HL-60/S4 treated with retinoic acid at 250 ng/mL for 4 days and 3 days (cell line): Measurements from ENCODE around the gene TMEM232.
"Not testable (repeated sequence)": the region's sequence is repeated elsewhere in the genome, so short reads cannot be mapped to it uniquely, and the experiment has no call there.

Experiments
- in situ Hi-C: fragments of 300-500 bp; cut with MboI; formaldehyde crosslinking; loops from 2 replicates; pipeline ENCODE4 v1.7.0; 2022; ENCODE audit warnings: low sequenced_read_pairs

The TMEM232 gene

DNA sequence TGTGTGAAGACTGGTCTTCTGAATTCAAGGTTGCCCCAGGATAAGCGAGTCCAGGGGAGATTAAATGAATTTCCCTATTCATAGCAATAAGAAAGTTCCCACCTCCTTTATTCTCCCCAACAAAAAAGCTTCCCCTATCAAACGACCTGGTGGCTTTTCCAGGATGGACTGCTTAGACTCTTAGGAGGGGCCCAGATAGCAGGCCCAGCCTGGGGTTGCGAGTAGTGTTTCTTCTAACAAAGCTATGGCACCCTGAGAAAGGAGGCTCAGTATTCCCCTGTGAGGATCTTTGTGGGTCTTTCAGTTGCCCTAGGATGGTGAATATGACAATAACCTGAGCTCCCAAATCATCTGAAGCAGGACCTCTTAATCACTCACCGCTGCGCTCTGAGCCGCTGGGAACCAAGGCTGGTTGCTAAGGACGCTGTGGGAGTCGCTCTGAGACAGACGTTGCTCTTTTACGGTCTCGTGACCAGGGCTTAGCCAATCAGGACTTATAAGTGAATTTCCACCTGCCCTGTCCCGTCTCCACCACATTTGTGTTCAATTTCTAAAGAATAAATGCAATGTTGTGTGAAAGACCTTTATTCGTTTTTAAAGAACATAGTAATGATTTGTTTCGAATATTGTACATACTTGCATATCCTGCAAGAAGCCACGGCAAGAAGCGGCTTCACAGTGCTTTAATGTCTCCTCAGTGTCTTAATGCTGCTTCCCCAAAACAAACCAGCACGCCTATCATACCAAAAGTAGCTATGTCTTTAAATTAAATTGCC lies at the start of gene TMEM232:
TMEM232 (minus strand) TSS at position 423 of the 776 bp plus-strand sequence. CDS start 59,319 bp downstream, outside the sequence.
- in situ Hi-C loops, result no loop called here

DNA sequence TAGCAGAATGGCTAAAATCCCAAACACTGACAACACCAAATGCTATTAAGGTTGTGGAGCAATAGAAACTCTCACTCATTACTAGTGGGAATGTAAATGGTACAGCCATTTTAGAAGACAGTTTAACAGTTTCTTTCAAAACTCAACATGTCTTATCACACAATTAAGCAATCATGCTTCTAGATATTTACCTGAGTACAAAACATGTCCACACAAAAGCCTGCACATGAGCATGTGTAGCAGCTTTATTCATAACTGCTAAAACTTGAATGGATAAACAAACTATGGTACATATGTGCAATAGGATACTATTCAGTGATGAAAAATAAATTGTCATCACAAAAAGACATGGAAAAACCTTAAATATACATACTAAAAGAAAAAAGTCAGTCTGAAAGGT lies 43.8 kb upstream of the TMEM232 start:
- in situ Hi-C loops, result no loop called here

DNA sequence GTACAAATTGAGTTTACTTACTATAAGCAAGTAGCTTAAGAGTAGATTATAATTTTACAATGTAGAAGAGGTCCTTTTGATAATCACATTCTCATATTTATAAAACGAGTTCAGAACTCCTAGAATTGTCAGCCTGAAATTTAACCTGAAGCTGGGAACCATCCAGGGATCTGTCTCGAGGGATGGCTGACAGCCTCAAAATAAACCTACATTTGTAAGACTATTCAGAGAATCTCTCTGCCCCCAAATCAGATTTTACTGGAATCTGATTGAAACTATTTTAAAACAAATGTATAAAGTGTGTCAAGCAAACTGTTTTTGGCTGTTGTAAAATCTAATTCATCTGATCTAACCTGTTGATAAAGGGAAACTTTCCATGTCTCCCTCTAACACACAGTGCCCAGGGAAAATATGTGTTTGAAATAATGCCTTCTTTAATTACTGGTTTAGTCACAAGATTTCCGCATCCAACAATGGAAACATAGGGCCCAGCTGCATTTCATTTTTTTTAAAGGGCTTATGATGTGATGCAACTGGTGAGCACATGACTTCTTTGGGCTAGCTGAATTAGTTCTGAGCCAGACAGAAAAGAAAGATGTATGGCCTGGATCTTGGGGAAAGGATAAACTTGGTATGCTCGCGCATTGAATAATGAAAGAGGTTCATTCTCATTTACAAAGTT lies 42.7 kb upstream of the TMEM232 start:
- in situ Hi-C loops, result no loop called here

DNA sequence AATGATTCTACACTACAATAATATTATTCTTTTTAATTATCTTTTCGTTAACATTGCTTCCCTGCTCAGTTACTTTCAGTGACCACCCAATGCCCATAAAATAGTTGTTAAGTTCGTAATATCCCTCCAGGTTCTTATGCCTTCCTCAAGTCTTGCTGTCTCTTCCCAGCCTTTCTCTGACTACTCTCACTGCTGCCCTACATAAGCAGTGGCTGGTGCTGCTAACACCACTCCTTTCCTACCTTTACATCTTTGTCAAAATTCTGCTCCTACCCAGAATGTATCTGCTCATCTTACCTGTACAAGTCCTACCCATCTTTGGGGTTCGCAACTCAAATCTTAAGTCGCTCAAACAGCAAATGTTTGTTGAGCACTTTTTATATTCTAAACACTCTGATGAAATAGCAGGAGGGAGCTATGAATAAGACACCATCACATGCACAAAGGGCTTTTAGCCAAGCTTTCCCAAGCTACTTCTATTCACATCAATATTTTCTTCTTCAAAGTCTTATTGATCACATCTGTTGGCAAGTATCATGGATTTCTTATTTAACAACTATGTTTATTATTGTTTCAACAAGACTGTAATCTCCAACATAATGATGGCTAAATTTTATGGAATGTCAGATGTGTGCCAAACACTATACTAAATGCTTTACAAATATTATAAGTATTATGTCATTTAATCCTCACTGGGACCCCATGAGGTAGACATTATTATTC lies 41.8 kb upstream of the TMEM232 start:
- in situ Hi-C loops, result no loop called here

DNA sequence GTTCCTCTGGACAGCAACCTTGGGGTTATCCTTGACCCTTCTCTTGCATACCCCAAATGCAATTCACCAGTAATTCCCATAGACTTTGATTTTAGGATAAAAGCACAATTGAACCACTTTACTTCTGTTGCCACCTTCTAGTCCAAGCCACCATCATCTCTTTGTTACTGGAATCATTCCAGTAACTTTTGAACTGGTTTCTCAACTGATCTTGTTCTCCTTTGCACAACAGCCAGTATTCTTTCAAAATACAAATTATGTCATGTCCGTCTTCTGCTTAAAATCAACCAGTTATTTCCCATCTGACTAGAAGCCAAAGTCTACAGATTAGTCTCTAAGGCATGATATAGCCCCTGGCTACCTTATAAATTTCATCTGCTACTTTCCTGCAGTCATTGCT lies 33.7 kb upstream of the TMEM232 start:
- in situ Hi-C loops, result no loop called here

DNA sequence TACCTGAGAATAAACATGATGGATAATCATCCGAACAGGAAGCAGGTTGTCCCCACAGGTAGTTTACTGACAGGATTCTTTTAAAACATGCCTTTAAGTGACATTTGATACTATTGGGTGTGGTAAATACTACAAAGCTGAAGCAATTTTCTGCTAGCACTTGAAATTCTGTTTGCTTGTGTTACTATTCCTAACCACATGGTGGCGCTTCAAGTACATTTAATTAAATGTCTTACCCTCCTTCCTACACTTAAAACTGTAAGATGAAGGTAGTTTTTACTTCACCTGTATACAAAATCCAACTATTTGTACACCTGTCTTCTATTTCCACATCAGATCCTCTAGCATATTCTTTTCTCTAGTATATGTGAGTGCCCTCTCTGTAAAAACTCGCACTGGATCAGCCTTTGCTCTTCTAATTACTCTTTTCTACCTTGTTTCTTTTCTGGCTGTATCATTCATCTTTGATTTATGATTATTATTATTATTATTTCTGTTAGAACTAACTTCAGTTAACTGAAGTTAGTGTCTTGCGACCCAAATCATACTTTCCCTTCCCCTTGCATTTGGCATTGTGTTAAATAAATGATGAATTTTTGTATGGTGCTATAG lies 30.8 kb upstream of the TMEM232 start:
- in situ Hi-C loops, result no loop called here

DNA sequence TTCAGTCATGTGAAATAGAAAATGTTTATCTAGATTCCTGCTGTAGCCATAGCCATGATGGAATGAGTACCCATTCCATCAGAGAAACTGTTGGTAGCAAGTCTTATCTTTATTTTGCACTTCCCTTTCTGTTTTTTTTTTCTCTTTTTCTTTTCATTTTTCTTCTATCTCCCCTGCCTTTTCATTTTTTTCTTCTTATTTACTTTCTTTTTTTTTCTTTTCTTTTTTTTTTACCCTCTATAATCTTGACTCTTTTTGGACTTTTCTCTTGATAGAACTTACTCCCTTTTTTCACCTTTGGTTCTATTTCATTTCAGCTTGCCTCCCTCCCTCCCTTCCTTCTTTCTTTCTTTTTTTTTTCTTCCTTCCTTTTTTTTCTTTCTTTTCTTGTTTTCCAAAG lies 27.7 kb upstream of the TMEM232 start:
- in situ Hi-C loops, result no loop called here

DNA sequence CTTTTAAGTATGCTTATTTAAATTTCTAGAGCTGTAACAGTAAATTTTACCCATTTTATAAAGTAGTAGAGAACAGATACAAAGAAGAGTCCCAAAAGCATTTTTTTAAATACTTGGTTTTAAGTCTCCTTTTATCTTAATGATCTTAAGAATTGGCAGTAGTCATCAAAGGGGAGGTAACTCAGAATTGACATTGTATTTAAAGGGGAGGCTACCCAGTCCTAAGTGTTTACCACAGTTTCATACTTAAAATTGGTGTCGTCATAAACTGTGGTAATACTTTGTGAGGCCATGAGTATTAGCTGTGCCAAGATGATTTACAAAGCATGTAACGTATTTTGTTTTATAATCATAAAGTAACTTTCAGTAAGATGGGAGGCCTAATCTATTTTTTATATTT lies 27.1 kb upstream of the TMEM232 start:
- in situ Hi-C loops, result no loop called here

DNA sequence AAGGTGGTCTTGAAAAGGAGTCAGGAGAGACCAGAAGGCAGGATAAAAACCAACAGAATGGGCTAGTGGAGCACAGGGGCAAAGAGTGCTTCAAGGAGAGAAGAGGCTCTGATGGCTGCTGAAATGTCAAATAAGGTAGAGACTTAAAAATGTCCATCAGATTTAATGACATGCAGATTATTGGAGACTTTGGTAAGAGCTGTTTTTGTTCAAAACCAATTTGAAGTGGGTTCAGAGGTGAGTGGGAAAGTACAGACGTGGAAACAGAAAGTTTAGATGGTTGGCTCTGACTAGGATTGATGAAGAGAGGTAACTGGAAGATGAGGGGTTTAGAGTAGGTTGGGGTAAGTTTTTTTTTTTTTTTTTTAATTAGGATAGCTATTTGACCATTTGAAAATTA lies 26.5 kb upstream of the TMEM232 start:
- in situ Hi-C loops, result no loop called here

DNA sequence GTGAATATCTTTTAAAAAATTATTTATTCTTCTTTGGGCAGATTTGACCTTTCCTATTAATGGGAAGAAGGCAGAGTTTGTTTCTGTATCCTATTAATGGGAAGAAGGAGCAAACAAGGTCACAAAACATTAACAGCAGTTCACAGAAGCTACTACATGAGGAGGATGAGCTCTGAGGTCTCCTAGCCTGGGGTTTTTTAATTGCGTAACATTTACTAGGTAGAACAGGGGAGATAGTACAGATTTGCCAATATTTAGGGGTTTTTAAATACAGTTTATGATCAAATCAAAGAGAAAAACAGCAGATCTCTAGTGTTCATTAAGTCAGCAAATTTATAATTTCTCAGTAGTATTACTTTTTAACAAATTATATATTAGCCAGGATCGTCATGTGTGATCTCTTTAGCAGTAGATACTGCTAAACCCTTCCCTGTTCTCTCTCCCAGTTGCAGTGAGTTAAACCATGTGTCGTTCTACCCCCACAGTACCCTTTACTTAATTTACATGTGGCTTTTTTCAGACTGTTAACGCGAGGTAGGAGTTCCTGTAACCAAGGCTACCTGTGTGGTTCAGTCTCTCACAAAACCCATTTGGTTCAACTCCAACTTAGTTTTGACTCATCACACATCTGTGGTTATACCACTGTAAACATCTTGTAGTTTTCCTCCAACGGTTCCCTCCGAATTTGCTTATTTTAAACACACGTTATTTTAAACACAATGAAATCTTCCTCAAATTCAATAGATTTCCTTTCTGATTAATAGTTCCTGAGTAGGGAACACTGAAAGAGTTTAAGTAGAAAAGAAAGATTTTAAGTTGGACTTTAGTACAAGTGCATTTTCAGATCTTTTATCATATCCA lies 25.7 kb upstream of the TMEM232 start:
- in situ Hi-C loops, result no loop called here

DNA sequence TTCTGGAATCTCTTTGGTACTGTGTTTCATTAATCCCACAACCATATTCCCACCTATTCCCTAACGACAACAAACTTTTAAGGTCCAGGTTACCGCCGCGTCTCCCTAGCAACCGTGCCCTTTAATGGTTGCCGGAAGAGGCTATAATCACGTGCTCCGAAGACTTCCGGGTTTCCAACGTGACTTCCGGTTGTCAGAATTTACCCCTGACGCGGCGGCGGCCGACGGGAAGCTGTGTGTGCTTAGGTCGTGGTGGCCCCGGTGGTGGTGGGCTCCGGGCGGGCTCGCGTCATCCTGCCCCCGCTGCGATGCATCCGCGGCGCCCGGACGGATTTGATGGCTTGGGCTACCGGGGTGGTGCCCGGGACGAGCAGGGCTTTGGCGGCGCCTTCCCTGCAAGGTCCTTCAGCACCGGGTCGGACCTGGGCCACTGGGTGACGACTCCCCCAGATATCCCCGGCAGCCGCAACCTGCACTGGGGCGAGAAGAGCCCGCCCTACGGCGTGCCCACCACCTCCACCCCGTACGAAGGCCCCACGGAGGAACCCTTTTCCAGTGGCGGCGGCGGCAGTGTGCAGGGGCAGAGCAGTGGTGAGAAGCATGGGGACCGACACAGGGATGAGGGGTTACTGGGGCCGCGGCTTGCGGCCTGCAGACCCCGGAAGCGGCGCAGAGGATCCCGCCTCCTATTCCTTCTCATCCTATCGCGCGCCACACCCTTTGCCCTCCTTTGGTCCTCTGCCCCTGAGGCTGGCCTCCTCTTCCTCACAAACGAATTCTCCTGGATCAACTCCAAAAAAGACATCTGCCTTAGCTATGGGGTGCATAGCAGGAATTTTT lies 12.6 kb upstream of the TMEM232 start, which contains the start of gene SLC25A46:
SLC25A46 (plus strand) TSS at position 196 of the 840 bp plus-strand sequence; CDS start at position 309, 113 bp downstream.
- in situ Hi-C loops, result no loop called here

DNA sequence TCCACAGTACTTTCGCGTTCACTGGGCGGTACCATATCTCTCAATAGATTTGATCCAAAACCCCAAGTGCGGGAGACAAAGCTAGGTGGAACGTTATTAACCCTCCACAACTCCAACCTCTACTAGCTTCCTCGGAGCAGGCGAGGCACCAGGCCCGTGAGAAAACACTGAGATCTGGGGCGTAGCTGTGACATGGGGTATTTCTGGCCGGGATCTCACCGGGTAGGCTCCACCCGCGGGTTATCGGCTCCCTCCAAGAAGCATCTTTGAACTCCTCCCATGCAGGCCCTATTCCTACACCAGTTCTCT lies 12.0 kb upstream of the TMEM232 start:
- in situ Hi-C loops, result no loop called here

DNA sequence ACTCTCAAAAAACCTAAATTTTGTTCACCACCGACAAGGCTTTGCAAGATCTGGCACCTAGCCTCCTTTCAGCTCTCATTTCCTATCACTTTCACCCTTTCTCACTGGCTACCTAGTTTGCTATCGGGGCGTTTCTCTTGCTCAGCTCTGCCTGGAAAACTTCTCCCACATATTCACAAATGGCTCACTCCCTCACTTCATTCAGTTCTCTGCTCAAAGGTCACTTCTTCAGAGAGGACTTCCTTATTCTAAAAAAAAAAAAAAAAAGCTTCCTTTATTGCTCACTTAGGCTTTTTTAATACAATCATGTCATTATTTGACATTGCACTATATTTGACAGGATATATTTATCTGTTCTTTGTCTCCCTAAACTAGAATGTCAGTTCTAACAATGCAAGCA lies 10.3 kb upstream of the TMEM232 start:
- in situ Hi-C loops, result no loop called here

DNA sequence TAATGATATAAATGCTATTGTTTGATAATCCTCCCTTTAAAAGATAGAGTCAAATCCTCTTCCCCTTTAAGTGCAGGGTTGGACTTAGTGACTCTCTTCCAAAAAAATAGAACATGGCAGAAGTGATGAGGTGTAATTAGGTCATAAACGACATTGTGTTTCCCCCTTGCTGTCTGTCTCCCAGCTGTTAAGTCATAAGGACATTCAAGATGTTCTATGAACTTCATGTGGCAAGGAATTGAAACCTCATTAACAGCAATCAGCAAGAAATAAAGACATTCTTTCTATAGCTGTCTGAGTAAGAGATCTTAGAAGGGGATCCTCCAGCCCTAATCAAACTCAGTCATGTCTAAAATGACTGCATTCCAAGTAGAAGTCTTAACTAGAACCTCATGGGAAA lies 9.1 kb upstream of the TMEM232 start:
- in situ Hi-C loops, result no loop called here

DNA sequence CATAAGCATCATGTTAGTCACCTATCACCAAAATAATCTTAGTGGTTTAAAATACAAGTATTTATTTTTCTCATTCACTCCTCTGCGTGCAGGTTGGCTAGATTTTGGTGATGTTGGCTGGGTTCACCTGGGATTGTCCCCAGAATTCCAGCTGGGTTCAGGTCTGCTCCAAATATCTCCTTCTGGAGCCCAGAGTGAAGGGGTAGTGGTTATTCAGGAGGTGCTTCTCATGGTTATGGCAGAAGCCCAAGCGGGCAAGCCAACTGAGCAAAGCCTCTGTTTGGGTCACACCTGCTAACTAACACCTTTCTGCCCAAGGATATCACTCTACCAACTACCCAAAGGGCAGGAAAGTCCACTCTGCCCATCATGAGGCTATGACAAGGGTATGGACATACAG lies 7.6 kb upstream of the TMEM232 start:
- in situ Hi-C loops, result no loop called here

DNA sequence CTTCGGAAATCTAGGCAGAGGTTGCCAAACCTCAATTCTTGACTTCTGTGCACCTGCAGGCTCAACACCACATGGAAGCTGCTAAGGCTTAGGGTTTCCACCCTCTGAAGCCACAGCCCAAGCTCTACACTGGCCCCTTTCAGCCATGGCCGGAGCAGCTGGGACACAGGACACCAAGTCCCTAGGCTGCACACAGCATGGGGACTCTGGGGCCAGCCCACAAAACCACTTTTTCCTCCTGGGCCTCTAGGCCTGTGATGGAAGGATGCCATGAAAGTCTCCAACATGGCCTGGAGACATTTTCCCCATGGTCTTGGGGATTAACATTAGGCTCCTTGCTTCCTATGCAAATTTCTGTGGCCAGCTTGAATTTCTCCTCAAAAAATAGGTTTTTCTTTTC lies 5.0 kb upstream of the TMEM232 start:
- in situ Hi-C loops, result not testable (repeated sequence)

DNA sequence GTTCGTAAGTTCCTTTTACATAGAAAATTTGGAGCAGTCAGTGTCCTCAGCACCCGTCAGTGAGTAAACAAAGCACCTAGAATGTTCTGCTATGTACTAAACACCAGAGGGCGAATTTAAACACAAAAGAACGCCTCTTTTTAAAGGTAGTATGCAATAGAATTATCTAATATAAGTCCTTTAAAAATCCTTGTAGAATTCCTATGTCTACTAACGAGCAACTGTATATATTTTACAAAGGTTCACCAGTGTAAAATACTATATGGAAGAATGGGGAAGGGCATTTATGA lies 499 bp upstream of the TMEM232 start:
- in situ Hi-C loops, result no loop called here

DNA sequence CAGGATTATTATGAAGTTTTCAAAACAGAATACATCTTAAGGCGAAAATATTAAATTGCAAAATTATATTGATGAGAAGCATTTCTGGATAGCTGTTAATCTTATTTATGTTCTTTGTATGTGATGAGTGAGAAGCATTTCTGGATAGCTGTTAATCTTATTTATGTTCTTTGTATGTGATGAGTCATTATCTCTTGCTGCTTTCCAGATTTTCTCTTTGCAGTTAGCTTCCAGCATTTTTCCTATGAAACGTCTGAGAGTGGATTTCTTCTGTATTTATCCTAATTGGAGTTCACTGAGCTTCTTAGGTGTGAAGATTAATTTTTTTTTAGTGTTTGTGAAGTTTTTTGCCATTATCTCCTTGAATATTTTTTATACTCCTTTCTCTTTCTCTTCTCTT lies 8.2 kb downstream of the TMEM232 start:
- in situ Hi-C loops, result no loop called here

DNA sequence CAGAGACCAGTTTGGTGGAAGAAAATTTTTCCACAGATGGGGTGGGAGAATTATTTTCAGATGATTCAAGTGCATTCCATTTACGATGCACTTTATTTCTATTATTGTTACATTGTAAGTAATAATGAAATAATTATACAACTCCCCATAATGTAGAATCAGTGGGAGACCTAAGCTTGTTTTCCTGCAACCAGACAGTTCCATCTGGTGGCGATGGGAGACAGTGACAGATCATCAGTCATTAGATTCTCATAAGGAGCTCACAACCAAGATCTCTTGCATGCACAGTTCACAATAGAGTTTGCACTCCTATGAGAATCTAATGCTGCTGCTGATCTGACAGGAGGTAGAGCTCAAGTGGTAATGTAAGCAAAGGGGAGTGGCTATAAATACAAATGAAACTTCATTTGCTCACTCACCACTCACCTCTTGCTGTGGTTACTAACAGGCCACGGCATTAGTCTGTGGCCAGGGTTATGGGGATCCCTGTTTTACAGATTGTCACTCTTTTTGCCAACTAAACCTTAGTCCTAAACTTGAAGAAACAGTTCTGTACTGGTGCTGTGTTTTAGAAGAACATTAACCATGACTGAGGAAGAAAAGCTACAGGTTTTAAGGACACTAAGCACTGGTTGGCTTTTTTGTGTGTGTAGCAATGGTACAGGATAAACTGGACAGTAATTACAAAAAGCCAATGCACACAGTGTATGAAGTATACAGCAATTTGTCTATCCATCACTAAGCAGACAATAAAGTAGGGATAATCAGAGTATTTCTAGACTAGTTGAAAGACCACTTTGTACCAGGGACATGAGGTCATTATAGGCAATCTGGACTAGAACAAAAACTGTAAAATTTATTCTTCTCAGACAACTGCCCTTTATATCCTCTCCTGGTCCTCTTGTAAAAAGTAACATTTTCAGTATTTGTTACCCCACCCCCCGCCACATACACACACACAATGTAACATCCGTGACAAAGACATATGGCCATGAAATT lies 9.9 kb downstream of the TMEM232 start:
- in situ Hi-C loops, result no loop called here
